Activated CD4-positive, alpha-beta T cell treated with anti-CD3 and anti-CD28 coated beads, Interleukin-2, amount 50 U/mL, for 4 hours (primary cell): ENCODE measurements around the gene ERMAP.
"Not testable (repeated sequence)": the region's sequence is repeated elsewhere in the genome, so short reads cannot be mapped to it uniquely, and the experiment has no call there.

ENCODE experiments used
- DNase-seq, 2 experiments: peaks; one replicate each; pipeline ENCODE4 v3.0.0-alpha.2; 2020

ERMAP gene

GRCh38 chr1:42807056-42807668 is 9.8 kb upstream of the ERMAP start:
- no peak for DNase-seq

- DNase-seq, result not testable (repeated sequence)
Measured at GRCh38 chr1:42814815-42815214, 2.1 kb upstream of the ERMAP start.

- DNase-seq, result no peak
Measured at GRCh38 chr1:42815941-42816584, 859 bp upstream of the ERMAP start.

GRCh38 chr1:42817440-42817767 is 482 bp downstream of the ERMAP start:
- DNase-seq, result no peak

GRCh38 chr1:42817976-42818375 is 1.1 kb downstream of the ERMAP start:
- no peak for DNase-seq

- no peak for DNase-seq
Measured at GRCh38 chr1:42820813-42821212, 3.9 kb downstream of the ERMAP start.

- no peak for DNase-seq
Measured at GRCh38 chr1:42821690-42822089, 4.8 kb downstream of the ERMAP start.

GRCh38 chr1:42822800-42823392 is 6.0 kb downstream of the ERMAP start:
- DNase-seq, result no peak

GRCh38 chr1:42824481-42825035 is 7.6 kb downstream of the ERMAP start:
- no peak for DNase-seq

GRCh38 chr1:42825036-42825851 is 8.3 kb downstream of the ERMAP start:
- no peak for DNase-seq

- no peak for DNase-seq
Measured at GRCh38 chr1:42830631-42831030, 13.7 kb downstream of the ERMAP start.

GRCh38 chr1:42831273-42831672 is 14.4 kb downstream of the ERMAP start:
- DNase-seq, result no peak

- DNase-seq, result no peak
Measured at GRCh38 chr1:42832641-42833240, 15.8 kb downstream of the ERMAP start.

- no peak for DNase-seq
Measured at GRCh38 chr1:42833981-42834380, 17.1 kb downstream of the ERMAP start.

GRCh38 chr1:42834803-42835202 is 17.9 kb downstream of the ERMAP start:
- no peak for DNase-seq

- DNase-seq, result no peak
Measured at GRCh38 chr1:42835422-42835821, 18.5 kb downstream of the ERMAP start.

GRCh38 chr1:42837709-42838108 is 20.8 kb downstream of the ERMAP start:
- DNase-seq, result no peak

- no peak for DNase-seq
Measured at GRCh38 chr1:42838482-42839190, 21.7 kb downstream of the ERMAP start.

GRCh38 chr1:42841010-42841409 is 24.1 kb downstream of the ERMAP start:
- no peak for DNase-seq

GRCh38 chr1:42841440-42842147 is 24.7 kb downstream of the ERMAP start:
- no peak for DNase-seq

- DNase-seq, result no peak
Measured at GRCh38 chr1:42844592-42845140, 27.7 kb downstream of the ERMAP start.
